Neural cell (in vitro differentiated cells): ENCODE measurements around the gene GLO1. TPM values are rescaled to one million over a fixed set of nuclear protein-coding genes. Genes with fewer than 3 reads are reported as not detected.
A peak's percentile ranks its signal among the peaks of the same experiment; 100 is the strongest.

ENCODE experiments used
- H2AFZ ChIP-seq: fragments of 200-600, 300-800 bp; sonication (generic), shearing (Covaris generic); 2 replicates; pipeline ENCODE4 v1.6.0; 2014; ENCODE audit warnings: low read depth, mild to moderate bottlenecking, antibody characterized with exemption, low read length, moderate library complexity
- H3F3A ChIP-seq: fragments of 200-600 bp; shearing (Covaris generic); 2 replicates; pipeline ENCODE4 v1.6.1; 2016; ENCODE audit warnings: mild to moderate bottlenecking, moderate library complexity, mixed read lengths, antibody characterized with exemption, low read length; ENCODE audit not compliant: insufficient read depth, poor library complexity, severe bottlenecking
- H3K27ac ChIP-seq: fragments of 200-600, 300-800 bp; sonication (generic), shearing (Covaris generic); 2 replicates; pipeline ENCODE4 v1.5.1; 2014; ENCODE audit warnings: mild to moderate bottlenecking, low read length, moderate library complexity
- H3K27me3 ChIP-seq: fragments of 300-800, 200-600 bp; sonication (generic), shearing (Covaris generic); 2 replicates; pipeline ENCODE4 v1.6.0; 2014; ENCODE audit warnings: mild to moderate bottlenecking, low read depth, low read length, moderate library complexity; ENCODE audit not compliant: insufficient read depth
- H3K36me3 ChIP-seq: fragments of 300-800, 200-600 bp; sonication (generic), shearing (Covaris generic); 2 replicates; pipeline ENCODE4 v1.5.1; 2014; ENCODE audit warnings: mild to moderate bottlenecking, antibody characterized with exemption, low read length, moderate library complexity; ENCODE audit not compliant: insufficient read depth
- H3K4me2 ChIP-seq: fragments of 300-800, 200-600 bp; sonication (generic), shearing (Covaris generic); 2 replicates; pipeline ENCODE4 v1.6.0; 2014; ENCODE audit warnings: mild to moderate bottlenecking, low read length
- H3K4me3 ChIP-seq: fragments of 300-800, 200-600 bp; sonication (generic), shearing (Covaris generic); 2 replicates; pipeline ENCODE4 v1.5.1; 2014; ENCODE audit warnings: mild to moderate bottlenecking, low read length, moderate library complexity
- H3K79me2 ChIP-seq: fragments of 200-600 bp; shearing (Covaris generic); replicated peaks from 2 replicates; pipeline ENCODE4 v1.6.0; 2014; ENCODE audit warnings: mild to moderate bottlenecking, low read length, moderate library complexity; ENCODE audit not compliant: insufficient read depth
- H3K9ac ChIP-seq: fragments of 300-800, 200-600 bp; sonication (generic), shearing (Covaris generic); 2 replicates; pipeline ENCODE4 v1.6.1; 2016; ENCODE audit warnings: mild to moderate bottlenecking, low read length, mixed read lengths
- H3K9me2 ChIP-seq: fragments of 200-600 bp; shearing (Covaris generic); 2 replicates; pipeline ENCODE4 v1.6.1; 2016; ENCODE audit warnings: mild to moderate bottlenecking, low read length, mixed read lengths; ENCODE audit not compliant: insufficient read depth
- H3K9me3 ChIP-seq: fragments of 200-600, 300-800 bp; sonication (generic), shearing (Covaris generic); 2 replicates; pipeline ENCODE4 v1.6.1; 2016; ENCODE audit warnings: mild to moderate bottlenecking, mixed run types, low read length, moderate library complexity, mixed read lengths
- H4K20me1 ChIP-seq: fragments of 200-600 bp; shearing (Covaris generic); 2 replicates; pipeline ENCODE4 v1.6.1; 2016; ENCODE audit warnings: mild to moderate bottlenecking, mixed run types; ENCODE audit not compliant: insufficient read depth
- CTCF ChIP-seq: fragments of 450-650 bp; IDR thresholded peaks from 2 replicates; pipeline ENCODE4 v1.5.1; 2014; ENCODE audit warnings: antibody characterized with exemption, mild to moderate bottlenecking, moderate library complexity; ENCODE audit not compliant: poor library complexity, severe bottlenecking
- EP300 ChIP-seq: fragments of 450-650 bp; conservative IDR thresholded peaks from 2 replicates; pipeline ENCODE4 v1.6.1; 2014; ENCODE audit warnings: antibody characterized with exemption, mild to moderate bottlenecking, moderate library complexity; ENCODE audit not compliant: poor library complexity, severe bottlenecking
- EZH2 ChIP-seq: fragments of 200-600, 300-800 bp; shearing (Covaris generic), sonication (generic); IDR thresholded peaks from 2 replicates; pipeline ENCODE4 v1.6.1; 2014; ENCODE audit warnings: antibody characterized with exemption, low read length, borderline replicate concordance, mild to moderate bottlenecking; ENCODE audit not compliant: insufficient read depth, poor library complexity, severe bottlenecking
- MXI1 ChIP-seq: fragments of 450-650 bp; conservative IDR thresholded peaks from 2 replicates; pipeline ENCODE4 v1.6.1; 2014; ENCODE audit warnings: antibody characterized with exemption, mild to moderate bottlenecking; ENCODE audit not compliant: poor library complexity, severe bottlenecking
- POLR2AphosphoS5 ChIP-seq: IDR thresholded peaks from 2 replicates; pipeline ENCODE4 v1.6.1; 2012
- RAD21 ChIP-seq: fragments of 450-650 bp; conservative IDR thresholded peaks from 2 replicates; pipeline ENCODE4 v1.6.1; 2014; ENCODE audit warnings: antibody characterized with exemption, mild to moderate bottlenecking, moderate library complexity
- REST ChIP-seq: IDR thresholded peaks from 2 replicates; pipeline ENCODE4 v1.6.1; 2012; ENCODE audit warnings: borderline replicate concordance
- SMC3 ChIP-seq: fragments of 450-650 bp; conservative IDR thresholded peaks from 2 replicates; pipeline ENCODE4 v1.6.1; 2014; ENCODE audit warnings: antibody characterized with exemption, mild to moderate bottlenecking, moderate library complexity; ENCODE audit not compliant: poor library complexity
- TAF1 ChIP-seq: IDR thresholded peaks from 2 replicates; pipeline ENCODE4 v1.6.1; 2012; ENCODE audit warnings: low read depth
- polyA plus RNA-seq: library from polyadenylated mRNA; depleted of rRNA; stranded (reverse); fragments of >200 nt; gene quantifications from 2 replicates; pipeline ENCODE4 v1.2.3, GENCODE V29; 2014

The GLO1 gene
- polyA plus RNA-seq, 1 donor from 2014 or later: 94.8 TPM

- no peak for TF ChIP-seq TAF1
- TF ChIP-seq MXI1: no peak
- TF ChIP-seq SMC3: no peak
- TF ChIP-seq EP300: no peak
- TF ChIP-seq CTCF: no peak
- TF ChIP-seq EZH2: no peak
- TF ChIP-seq REST: no peak
- TF ChIP-seq POLR2AphosphoS5: no peak
- no peak for TF ChIP-seq RAD21
- Histone ChIP-seq H3K27me3 (no peaks in the 10 kb centered on the region), H3K9me2 (no peaks in the 10 kb centered on the region), H3K4me3 (peak overlapping the region; percentile 90), H3K4me2 (peak overlapping the region; percentile 77), H3K9ac (peak overlapping the region; percentile 92), H2AFZ (peak overlapping the region; percentile 91), H3K27ac (peak overlapping the region; percentile 97), H3F3A (no peaks in the 10 kb centered on the region), H3K79me2 (peaks cover 39% of the 10 kb centered on the region), H4K20me1 (no peaks in the 10 kb centered on the region), H3K36me3 (no peaks in the 10 kb centered on the region), H3K9me3 (no peaks in the 10 kb centered on the region)
Measured at GRCh38 chr6:38640216-38640909, 62.6 kb downstream of the GLO1 start.

- Histone ChIP-seq H2AFZ (peak within 1 kb of the TSS; percentile 91), H3K9me2 (no peaks in the 10 kb centered on the region), H3K27ac (peak within 1 kb of the TSS; percentile 97), H4K20me1 (no peaks in the 10 kb centered on the region), H3F3A (no peaks in the 10 kb centered on the region), H3K4me2 (peak within 1 kb of the TSS; percentile 84), H3K4me3 (peak within 1 kb of the TSS; percentile 90), H3K36me3 (no peaks in the 10 kb centered on the region), H3K27me3 (no peaks in the 10 kb centered on the region), H3K79me2 (peaks cover 39% of the 10 kb centered on the region), H3K9ac (peak within 1 kb of the TSS; percentile 92), H3K9me3 (no peaks in the 10 kb centered on the region)
- TF ChIP-seq MXI1 (peak; percentile 51), TAF1 (peak; percentile 52), EZH2 (no peak), SMC3 (no peak), EP300 (peak; percentile 84), POLR2AphosphoS5 (peak; percentile 55), REST (no peak)
Measured at GRCh38 chr6:38639498-38640215, 63.3 kb downstream of the GLO1 start, which contains the start of gene BTBD9. TSS of gene BTBD9 (minus strand) at chr6:38639929.
